H9 (cell line): ENCODE results near the gene LRRC73. TPM values are rescaled to one million over a fixed set of nuclear protein-coding genes. Genes with fewer than 3 reads are reported as not detected.

ENCODE experiments used
- DNase-seq: peaks from one replicate; pipeline ENCODE4 v3.0.0-alpha.2; 2017
- H2AFZ ChIP-seq: one replicate; pipeline ENCODE4 v1.6.1; 2013; ENCODE audit warnings: mild to moderate bottlenecking, low read length, control low read depth, moderate library complexity
- H2AK5ac ChIP-seq: 2 replicates; pipeline ENCODE4 v1.6.1; 2013; ENCODE audit warnings: low read length, control low read depth, mixed read lengths; ENCODE audit not compliant: insufficient read length
- H2BK120ac ChIP-seq: one replicate; pipeline ENCODE4 v1.6.1; 2013; ENCODE audit warnings: low read depth, mild to moderate bottlenecking, low read length, control low read depth, inconsistent platforms; ENCODE audit not compliant: poor library complexity, severe bottlenecking
- H2BK12ac ChIP-seq: 2 replicates; pipeline ENCODE4 v1.6.1; 2013; ENCODE audit warnings: low read length, control low read depth, mixed read lengths, low read depth; ENCODE audit not compliant: insufficient read length
- H2BK15ac ChIP-seq: 2 replicates; pipeline ENCODE4 v1.6.1; 2013; ENCODE audit warnings: low read depth, low read length, control low read depth
- H2BK20ac ChIP-seq: one replicate; pipeline ENCODE4 v1.6.1; 2013; ENCODE audit warnings: low read depth, mild to moderate bottlenecking, low read length, control low read depth, inconsistent platforms; ENCODE audit not compliant: poor library complexity, severe bottlenecking
- H2BK5ac ChIP-seq: 2 replicates; pipeline ENCODE4 v1.6.1; 2013; ENCODE audit warnings: low read length, control low read depth, mixed read lengths; ENCODE audit not compliant: insufficient read length
- H3K14ac ChIP-seq: 2 replicates; pipeline ENCODE4 v1.6.1; 2013; ENCODE audit warnings: low read length, control low read depth; ENCODE audit not compliant: insufficient read depth
- H3K18ac ChIP-seq: 2 replicates; pipeline ENCODE4 v1.6.1; 2013; ENCODE audit warnings: low read depth, mild to moderate bottlenecking, mixed read lengths, low read length, control low read depth; ENCODE audit not compliant: insufficient read length
- H3K23ac ChIP-seq: 2 replicates; pipeline ENCODE4 v1.6.1; 2013; ENCODE audit warnings: low read length, control low read depth, mixed read lengths, low read depth; ENCODE audit not compliant: insufficient read length
- H3K23me2 ChIP-seq: 2 replicates; pipeline ENCODE4 v1.6.1; 2013; ENCODE audit warnings: low read depth, mild to moderate bottlenecking, mixed read lengths, low read length, control low read depth; ENCODE audit not compliant: insufficient read length, poor library complexity, severe bottlenecking
- H3K27ac ChIP-seq: 2 replicates; pipeline ENCODE4 v1.5.1; 2013; ENCODE audit warnings: low read length, control low read depth, mixed read lengths, low read depth; ENCODE audit not compliant: insufficient read length
- H3K27me3 ChIP-seq: 2 replicates; pipeline ENCODE4 v1.6.1; 2013; ENCODE audit warnings: low read length, control low read depth, inconsistent platforms; ENCODE audit not compliant: insufficient read depth
- H3K4ac ChIP-seq: 2 replicates; pipeline ENCODE4 v1.6.1; 2013; ENCODE audit warnings: low read depth, mild to moderate bottlenecking, control low read depth, inconsistent platforms, low read length, moderate library complexity
- H3K4me1 ChIP-seq: 2 replicates; pipeline ENCODE4 v1.6.1; 2013; ENCODE audit warnings: low read length, control low read depth, inconsistent platforms; ENCODE audit not compliant: insufficient read depth
- H3K4me2 ChIP-seq: 2 replicates; pipeline ENCODE4 v1.6.1; 2013; ENCODE audit warnings: low read length, control low read depth, mixed read lengths; ENCODE audit not compliant: insufficient read length, insufficient read depth
- H3K56ac ChIP-seq: 2 replicates; pipeline ENCODE4 v1.6.1; 2013; ENCODE audit warnings: low read depth, mild to moderate bottlenecking, mixed read lengths, low read length, control low read depth; ENCODE audit not compliant: insufficient read length
- H3K79me1 ChIP-seq: 2 replicates; pipeline ENCODE4 v1.6.1; 2013; ENCODE audit warnings: low read depth, mild to moderate bottlenecking, moderate library complexity, low read length, control low read depth, inconsistent platforms; ENCODE audit not compliant: insufficient read depth, poor library complexity, severe bottlenecking
- H3K79me2 ChIP-seq: 2 replicates; pipeline ENCODE4 v1.6.1; 2013; ENCODE audit warnings: low read length, control low read depth, inconsistent platforms; ENCODE audit not compliant: insufficient read depth
- H3K9ac ChIP-seq: 2 replicates; pipeline ENCODE4 v1.6.1; 2013; ENCODE audit warnings: low read length, control low read depth, mixed read lengths; ENCODE audit not compliant: insufficient read length; ENCODE audit errors: extremely low read depth
- H3K9me3 ChIP-seq: one replicate; pipeline ENCODE4 v1.6.1; 2013; ENCODE audit warnings: low read depth, low read length, inconsistent platforms; ENCODE audit not compliant: control insufficient read depth
- H3T11ph ChIP-seq: one replicate; pipeline ENCODE4 v1.6.1; 2013; ENCODE audit warnings: mild to moderate bottlenecking, low read length, control low read depth, inconsistent platforms
- H4K20me1 ChIP-seq: one replicate; pipeline ENCODE4 v1.6.1; 2013; ENCODE audit not compliant: control insufficient read depth, insufficient read length, insufficient read depth
- H4K5ac ChIP-seq: 2 replicates; pipeline ENCODE4 v1.6.1; 2013; ENCODE audit warnings: low read depth, mild to moderate bottlenecking, mixed read lengths, low read length, control low read depth; ENCODE audit not compliant: insufficient read length
- H4K8ac ChIP-seq: replicated peaks from 2 replicates; pipeline ENCODE4 v1.6.1; 2013; ENCODE audit warnings: low read length, control low read depth, mixed read lengths, low read depth; ENCODE audit not compliant: insufficient read length
- H4K91ac ChIP-seq: 2 replicates; pipeline ENCODE4 v1.6.1; 2013; ENCODE audit warnings: low read depth, mild to moderate bottlenecking, moderate library complexity, mixed read lengths, low read length, control low read depth; ENCODE audit not compliant: insufficient read length
- H3K27ac Mint-ChIP-seq, 3 experiments: 2 replicates in 2 of 3; 3 replicates in 1 of 3; pipeline ENCODE4 v1.8.0; 2020 to 2021; ENCODE audit warnings: mixed read lengths in 3 of 3, mild to moderate bottlenecking in 1 of 3, moderate library complexity in 1 of 3
- H3K27me3 Mint-ChIP-seq: 2 replicates; pipeline ENCODE4 v1.8.0; 2021; ENCODE audit warnings: low read depth, mild to moderate bottlenecking, moderate library complexity, mixed read lengths
- H3K36me3 Mint-ChIP-seq, 3 experiments: 2 replicates in 2 of 3; 3 replicates in 1 of 3; pipeline ENCODE4 v1.8.0; 2020 to 2021; ENCODE audit warnings: low read depth in 3 of 3, mixed read lengths in 3 of 3; ENCODE audit not compliant: insufficient read depth in 1 of 3
- H3K4me1 Mint-ChIP-seq, 2 experiments: 2 replicates each; pipeline ENCODE4 v1.8.0; 2020; ENCODE audit warnings: mixed read lengths in 2 of 2
- H3K4me3 Mint-ChIP-seq, 2 experiments: 2 replicates in 1 of 2; 3 replicates in 1 of 2; pipeline ENCODE4 v1.8.0; 2020 to 2021; ENCODE audit warnings: mild to moderate bottlenecking in 2 of 2, mixed read lengths in 2 of 2, moderate library complexity in 1 of 2
- H3K9me3 Mint-ChIP-seq, 2 experiments: 2 replicates in 1 of 2; 3 replicates in 1 of 2; pipeline ENCODE4 v1.8.0; 2020; ENCODE audit warnings: mild to moderate bottlenecking in 2 of 2, mixed read lengths in 2 of 2, moderate library complexity in 1 of 2
- WGBS: extraction: QIAGEN DNeasy Blood & Tissue Kit; methylation state at CpG from one replicate; pipeline ENCODE4 v1.1.7; 2013; ENCODE audit warnings: missing lambda C conversion rate, low lambda C conversion rate, mixed read lengths; ENCODE audit not compliant: insufficient read length; ENCODE audit errors: extremely low coverage; 5-methylcytosine and 5-hydroxymethylcytosine counted together
- total RNA-seq: library from RNA; stranded (reverse); gene quantifications from 2 replicates; pipeline ENCODE4 v1.2.1, GENCODE V29; 2021
- TF ChIP-seq, protein P1 (sequence below): fragments of 200-600 bp; sonication (generic); conservative IDR thresholded peaks from 3 replicates; pipeline ENCODE4 v1.8.0; 2021; ENCODE audit warnings: antibody characterized with exemption, mild to moderate bottlenecking

The LRRC73 gene
- total RNA-seq, 1 experiment from 2014 or later, result 0.55 TPM

- Mint-ChIP-seq H3K27me3 (peaks cover 26% of the 10 kb centered on the region), H3K36me3 (peaks cover 27 to 50% (median 47%) of the 10 kb centered on the region in 3 experiments), H3K27ac (peak overlapping the region in 2 of 3 experiments; percentile 5 to 72; a peak in 2 of 7 replicates), H3K9me3 (peaks cover 2 to 3% of the 10 kb centered on the region in 2 experiments; a peak in 3 of 5 replicates), H3K4me1 (peaks cover 31 to 43% of the 10 kb centered on the region in 2 experiments), H3K4me3 (peak overlapping the region in 1 of 2 experiments; percentile 45; a peak in 2 of 5 replicates)
- Histone ChIP-seq H2BK20ac (no peak overlapping the region), H3K79me2 (peaks cover 4% of the 10 kb centered on the region; the same call in 1 of the 2 replicates), H3K9ac (no peak overlapping the region), H3K18ac (no peak overlapping the region), H3K79me1 (peaks cover 9% of the 10 kb centered on the region), H3K9me3 (no peaks in the 10 kb centered on the region), H3K27ac (no peak overlapping the region), H2BK15ac (no peak overlapping the region), H4K20me1 (no peaks in the 10 kb centered on the region), H3K27me3 (peaks cover 8% of the 10 kb centered on the region; the same call in 1 of the 2 replicates), H4K8ac (no peak overlapping the region), H3K56ac (no peak overlapping the region), H3K14ac (no peak overlapping the region; the same call in 1 of the 2 replicates), H4K91ac (no peak overlapping the region), H3K4ac (no peak overlapping the region), H2AK5ac (no peak overlapping the region), H2AFZ (no peak overlapping the region), H3K4me2 (no peak overlapping the region), H2BK120ac (no peak overlapping the region), H3K4me1 (no peaks in the 10 kb centered on the region), H3K23ac (no peak overlapping the region), H4K5ac (no peak overlapping the region), H2BK5ac (no peak overlapping the region), H3T11ph (no peak overlapping the region), H2BK12ac (no peak overlapping the region), H3K23me2 (peaks cover 9% of the 10 kb centered on the region)
- TF ChIP-seq, protein P1, sequence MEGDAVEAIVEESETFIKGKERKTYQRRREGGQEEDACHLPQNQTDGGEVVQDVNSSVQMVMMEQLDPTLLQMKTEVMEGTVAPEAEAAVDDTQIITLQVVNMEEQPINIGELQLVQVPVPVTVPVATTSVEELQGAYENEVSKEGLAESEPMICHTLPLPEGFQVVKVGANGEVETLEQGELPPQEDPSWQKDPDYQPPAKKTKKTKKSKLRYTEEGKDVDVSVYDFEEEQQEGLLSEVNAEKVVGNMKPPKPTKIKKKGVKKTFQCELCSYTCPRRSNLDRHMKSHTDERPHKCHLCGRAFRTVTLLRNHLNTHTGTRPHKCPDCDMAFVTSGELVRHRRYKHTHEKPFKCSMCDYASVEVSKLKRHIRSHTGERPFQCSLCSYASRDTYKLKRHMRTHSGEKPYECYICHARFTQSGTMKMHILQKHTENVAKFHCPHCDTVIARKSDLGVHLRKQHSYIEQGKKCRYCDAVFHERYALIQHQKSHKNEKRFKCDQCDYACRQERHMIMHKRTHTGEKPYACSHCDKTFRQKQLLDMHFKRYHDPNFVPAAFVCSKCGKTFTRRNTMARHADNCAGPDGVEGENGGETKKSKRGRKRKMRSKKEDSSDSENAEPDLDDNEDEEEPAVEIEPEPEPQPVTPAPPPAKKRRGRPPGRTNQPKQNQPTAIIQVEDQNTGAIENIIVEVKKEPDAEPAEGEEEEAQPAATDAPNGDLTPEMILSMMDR, result no peak
- DNase-seq, result no peak
- no CpG with 5 or more reads among the region's 11 CpGs for WGBS
Measured at GRCh38 chr6:43511824-43512415, 1.8 kb upstream of the LRRC73 start.
